AG04449 (cell line): ENCODE results near the gene FRMD4A.
"Not testable (repeated sequence)": the region's sequence is repeated elsewhere in the genome, so short reads cannot be mapped to it uniquely, and the experiment has no call there.

Experiments
- CTCF ChIA-PET: fragments of 350-600 bp; formaldehyde crosslinking; extraction: SDS; loops from one replicate; lab custom pipeline; 2021; ENCODE audit warnings: antibody characterized with exemption; lab: Yijun Ruan, JAX
- POLR2A ChIA-PET: fragments of 400-600, 350-600 bp; formaldehyde crosslinking; extraction: SDS; loops from one replicate; lab custom pipeline; 2020; ENCODE audit warnings: antibody characterized with exemption, inconsistent platforms; lab: Yijun Ruan, JAX
- DNase-seq: peaks from one replicate; pipeline ENCODE4 v3.0.0-alpha.2; 2010; ENCODE audit warnings: low read depth, low spot score
- H3K4me3 ChIP-seq: 2 replicates; pipeline ENCODE4 v1.5.1; 2011; ENCODE audit warnings: low read depth, mild to moderate bottlenecking, control low read depth, low read length
- TF ChIP-seq, protein P1 (sequence below): IDR thresholded peaks from one replicate; pipeline ENCODE4 v1.5.1; 2011; ENCODE audit warnings: mild to moderate bottlenecking, moderate library complexity, low read length, control low read depth, inconsistent platforms; ENCODE audit not compliant: insufficient read depth; ENCODE audit errors: missing control alignments

The FRMD4A gene

DNA sequence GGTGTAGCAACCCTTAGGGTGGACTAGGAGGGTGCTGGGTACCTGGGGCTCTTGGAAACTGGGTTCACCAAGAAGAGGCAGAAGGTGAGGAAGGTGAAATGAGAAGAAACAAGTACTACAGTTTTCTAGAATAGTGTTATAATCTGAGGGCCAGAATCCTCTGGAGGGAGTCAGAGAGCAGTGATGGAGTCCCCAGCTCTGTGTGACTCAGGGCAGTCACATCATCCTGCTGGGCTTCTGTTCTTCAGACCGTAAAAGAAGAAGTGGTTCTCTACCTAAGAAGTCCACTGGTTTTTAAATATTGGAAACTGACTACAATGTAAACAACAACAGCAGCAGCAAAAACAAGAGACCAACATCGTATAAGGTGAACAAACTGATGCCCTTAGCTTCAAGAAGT is 546.7 kb downstream of the FRMD4A start:
- DNase-seq = no peak
- ChIA-PET CTCF (interaction anchor here (0.7 to 10.5 kb wide), 16 partner anchors 76 to 1052 kb away, joined by 3 to 102 read pairs (median 4); no protein-coding TSS in a partner anchor), POLR2A (no interaction called here)
- TF ChIP-seq, protein P1, sequence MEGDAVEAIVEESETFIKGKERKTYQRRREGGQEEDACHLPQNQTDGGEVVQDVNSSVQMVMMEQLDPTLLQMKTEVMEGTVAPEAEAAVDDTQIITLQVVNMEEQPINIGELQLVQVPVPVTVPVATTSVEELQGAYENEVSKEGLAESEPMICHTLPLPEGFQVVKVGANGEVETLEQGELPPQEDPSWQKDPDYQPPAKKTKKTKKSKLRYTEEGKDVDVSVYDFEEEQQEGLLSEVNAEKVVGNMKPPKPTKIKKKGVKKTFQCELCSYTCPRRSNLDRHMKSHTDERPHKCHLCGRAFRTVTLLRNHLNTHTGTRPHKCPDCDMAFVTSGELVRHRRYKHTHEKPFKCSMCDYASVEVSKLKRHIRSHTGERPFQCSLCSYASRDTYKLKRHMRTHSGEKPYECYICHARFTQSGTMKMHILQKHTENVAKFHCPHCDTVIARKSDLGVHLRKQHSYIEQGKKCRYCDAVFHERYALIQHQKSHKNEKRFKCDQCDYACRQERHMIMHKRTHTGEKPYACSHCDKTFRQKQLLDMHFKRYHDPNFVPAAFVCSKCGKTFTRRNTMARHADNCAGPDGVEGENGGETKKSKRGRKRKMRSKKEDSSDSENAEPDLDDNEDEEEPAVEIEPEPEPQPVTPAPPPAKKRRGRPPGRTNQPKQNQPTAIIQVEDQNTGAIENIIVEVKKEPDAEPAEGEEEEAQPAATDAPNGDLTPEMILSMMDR = peak; percentile 17
- H3K4me3 ChIP-seq = no peak overlapping the region

DNA sequence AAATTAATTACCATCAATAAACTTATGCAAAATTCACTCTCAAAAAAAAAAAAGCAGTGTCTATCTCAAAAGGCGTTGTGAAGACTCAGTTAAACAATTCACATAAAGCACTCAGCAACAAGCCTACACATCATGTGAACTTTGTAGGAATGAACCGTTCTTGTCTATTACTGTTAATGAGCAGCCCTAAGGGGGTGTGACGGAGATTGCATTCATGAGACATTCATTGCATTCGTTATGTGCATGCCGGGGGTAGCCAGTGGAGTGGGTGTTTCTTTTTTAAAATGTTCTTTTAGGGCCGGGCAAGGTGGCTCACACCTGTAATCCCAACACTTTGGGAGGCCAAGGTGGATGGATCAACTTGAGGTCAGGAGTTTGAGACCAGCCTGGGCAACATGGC is 551.0 kb downstream of the FRMD4A start:
- ChIA-PET CTCF (interaction anchor here (0.9 to 1.6 kb wide), 2 partner anchors 120 to 151 kb away, joined by 3 to 4 read pairs; no protein-coding TSS in a partner anchor), POLR2A (no interaction called here)
- H3K4me3 ChIP-seq = no peak overlapping the region
- TF ChIP-seq, protein P1 = no peak
- DNase-seq = no peak

DNA sequence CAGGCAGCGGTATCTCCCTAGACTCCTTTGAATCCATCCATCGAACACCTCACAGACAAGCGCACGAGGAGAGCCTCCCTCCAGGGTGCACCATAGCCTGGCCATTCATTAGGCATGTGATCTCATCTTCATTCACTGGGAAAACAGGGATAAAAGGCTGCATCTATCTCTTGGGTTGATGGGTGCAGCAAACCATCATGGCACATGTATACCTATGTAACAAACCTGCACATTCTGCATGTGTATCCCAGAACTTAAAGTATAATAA is 552.1 kb downstream of the FRMD4A start:
- CTCF ChIA-PET, DNase-seq, H3K4me3 ChIP-seq, POLR2A ChIA-PET: not testable (repeated sequence)

DNA sequence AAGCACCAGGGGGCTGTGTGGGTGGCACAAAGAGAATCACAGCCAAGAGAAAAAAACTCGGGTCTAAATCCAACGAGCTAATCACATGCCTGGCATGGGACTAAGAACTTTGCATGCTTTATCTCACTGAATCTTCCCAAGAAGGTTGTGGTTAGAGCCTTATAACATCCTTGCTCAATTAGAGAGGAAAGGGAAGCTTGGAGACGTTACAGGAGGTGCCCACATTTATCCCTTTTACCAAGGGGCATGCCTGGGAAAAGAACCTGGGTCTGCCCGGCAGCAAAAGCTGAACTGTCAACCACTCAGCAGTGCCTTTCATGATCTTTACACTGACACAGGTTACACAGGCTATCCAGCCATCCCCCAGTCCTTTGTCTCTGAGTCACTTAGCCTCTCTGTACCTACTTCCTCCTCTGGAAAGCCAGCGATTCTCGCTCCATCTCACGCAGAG is 553.8 kb downstream of the FRMD4A start:
- CTCF ChIA-PET = interaction anchor here (0.6 to 7.1 kb wide), 35 partner anchors 12 to 776 kb away, joined by 3 to 79 read pairs (median 4); no protein-coding TSS in a partner anchor
- no peak overlapping the region for H3K4me3 ChIP-seq
- POLR2A ChIA-PET = interaction anchor here (1.0 kb wide), 1 partner anchor 59 kb away, joined by 3 read pairs; no protein-coding TSS in a partner anchor
- TF ChIP-seq, protein P1 = no peak
- DNase-seq = no peak

DNA sequence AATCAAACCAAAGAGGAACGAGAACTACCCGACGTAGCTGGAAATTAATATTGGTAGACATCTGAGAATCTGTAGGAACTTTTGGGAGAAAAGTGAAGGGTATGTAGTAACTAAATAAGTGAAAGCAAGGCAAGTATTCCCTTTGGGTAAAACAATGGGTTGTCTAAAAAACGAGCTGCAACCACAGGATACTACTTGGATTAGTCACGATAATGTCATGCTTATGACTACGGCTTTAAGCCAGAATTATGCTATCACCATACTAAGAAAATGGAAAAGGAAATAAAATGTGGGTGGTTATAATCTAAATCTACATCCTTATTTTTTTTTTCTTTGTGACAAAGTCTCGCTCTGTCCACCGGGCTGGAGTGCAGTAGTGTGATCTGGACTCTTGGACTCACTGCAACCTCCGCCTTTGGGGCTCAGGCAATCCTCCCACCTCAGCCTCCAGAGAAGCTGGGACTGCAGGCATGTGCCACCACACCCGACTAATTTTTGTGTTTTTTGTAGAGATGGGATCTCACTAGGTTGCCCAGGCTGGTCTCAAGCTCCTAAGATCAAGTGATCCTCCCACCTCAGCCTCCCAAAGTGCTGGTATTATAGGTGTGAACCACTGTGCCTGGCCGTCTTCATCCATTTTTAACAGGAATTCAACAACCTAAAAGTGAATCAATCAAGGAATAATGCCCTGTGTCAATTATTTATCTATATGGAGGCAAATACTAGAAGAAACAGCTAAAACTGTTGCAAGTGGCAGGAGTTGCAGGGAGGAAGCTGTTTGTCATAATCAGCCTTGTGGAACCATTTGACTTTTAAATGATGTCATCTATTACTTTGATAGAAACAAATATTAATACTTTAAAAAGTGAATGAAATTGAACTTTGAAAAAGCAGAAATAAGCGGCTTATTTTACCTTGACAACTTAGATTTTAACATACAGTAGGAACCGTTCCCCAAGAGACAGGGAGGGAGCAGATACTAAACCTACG is 554.6 kb downstream of the FRMD4A start:
- TF ChIP-seq, protein P1 = no peak
- ChIA-PET CTCF (interaction anchor here (0.8 to 7.1 kb wide), 22 partner anchors 16 to 404 kb away, joined by 3 to 79 read pairs (median 5); no protein-coding TSS in a partner anchor), POLR2A (interaction anchor here (0.6 to 1.4 kb wide), 4 partner anchors 58 to 138 kb away, joined by 3 read pairs; no protein-coding TSS in a partner anchor)
- no peak for DNase-seq
- H3K4me3 ChIP-seq = no peak overlapping the region

DNA sequence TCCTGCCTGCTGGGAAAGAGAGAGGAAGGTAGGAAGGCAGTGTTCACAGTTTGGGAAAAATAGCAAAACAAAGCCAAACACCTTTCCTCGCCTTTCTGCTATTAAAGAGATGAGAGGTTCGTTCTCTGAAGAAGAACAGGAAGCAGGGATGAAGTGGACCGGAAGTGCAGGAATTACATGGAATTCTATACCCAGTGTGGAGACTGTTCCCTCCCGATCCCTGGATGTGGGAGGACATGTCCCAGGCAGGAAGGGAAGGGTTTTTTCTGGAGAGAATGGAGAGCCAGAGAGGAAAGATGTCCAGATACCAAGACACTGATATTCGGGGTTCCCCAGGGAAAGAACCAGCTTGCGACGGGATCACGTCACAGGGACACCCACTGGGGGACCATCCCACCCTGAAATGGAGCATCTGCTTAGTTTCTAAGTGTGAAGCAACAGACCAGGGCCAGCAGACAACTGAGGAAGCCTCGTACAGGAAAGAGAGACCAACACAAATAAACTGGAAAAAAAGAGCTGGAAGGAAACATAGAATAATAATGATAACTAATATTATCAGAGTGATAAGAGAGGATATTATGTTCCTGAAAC is 556.3 kb downstream of the FRMD4A start:
- DNase-seq = no peak
- ChIA-PET POLR2A (no interaction called here), CTCF (interaction anchor here (1.0 to 7.1 kb wide), 4 partner anchors 107 to 320 kb away, joined by 3 to 79 read pairs (median 29); no protein-coding TSS in a partner anchor)
- TF ChIP-seq, protein P1 = no peak
- no peak overlapping the region for H3K4me3 ChIP-seq
